NOMO-1 treated with dmso at 0.1 percent for 144 hours (cell line): ENCODE results near the gene ACP5.

ENCODE experiments used
- DNase-seq: peaks from one replicate; lab custom pipeline; 2025; ENCODE audit not compliant: unreplicated experiment; lab: John Stamatoyannopoulos, UW

ACP5 gene

DNA sequence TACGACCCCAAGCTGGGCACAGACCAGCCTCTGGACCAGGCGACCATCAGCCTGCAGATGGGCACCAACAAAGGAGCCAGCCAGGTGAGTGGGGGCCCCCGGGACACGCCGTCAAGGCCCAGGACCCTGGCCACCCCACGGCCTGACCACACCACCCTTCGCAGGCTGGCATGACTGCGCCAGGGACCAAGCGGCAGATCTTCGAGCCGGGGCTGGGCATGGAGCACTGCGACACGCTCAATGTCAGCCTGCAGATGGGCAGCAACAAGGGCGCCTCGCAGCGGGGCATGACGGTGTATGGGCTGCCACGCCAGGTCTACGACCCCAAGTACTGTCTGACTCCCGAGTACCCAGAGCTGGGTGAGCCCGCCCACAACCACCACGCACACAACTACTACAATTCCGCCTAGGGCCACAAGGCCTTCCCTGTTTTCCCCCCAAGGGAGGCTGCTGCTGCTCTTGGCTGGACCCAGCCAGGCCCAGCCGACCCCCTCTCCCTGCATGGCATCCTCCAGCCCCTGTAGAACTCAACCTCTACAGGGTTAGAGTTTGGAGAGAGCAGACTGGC is 28.0 kb downstream of the ACP5 start:
- no peak for DNase-seq

DNA sequence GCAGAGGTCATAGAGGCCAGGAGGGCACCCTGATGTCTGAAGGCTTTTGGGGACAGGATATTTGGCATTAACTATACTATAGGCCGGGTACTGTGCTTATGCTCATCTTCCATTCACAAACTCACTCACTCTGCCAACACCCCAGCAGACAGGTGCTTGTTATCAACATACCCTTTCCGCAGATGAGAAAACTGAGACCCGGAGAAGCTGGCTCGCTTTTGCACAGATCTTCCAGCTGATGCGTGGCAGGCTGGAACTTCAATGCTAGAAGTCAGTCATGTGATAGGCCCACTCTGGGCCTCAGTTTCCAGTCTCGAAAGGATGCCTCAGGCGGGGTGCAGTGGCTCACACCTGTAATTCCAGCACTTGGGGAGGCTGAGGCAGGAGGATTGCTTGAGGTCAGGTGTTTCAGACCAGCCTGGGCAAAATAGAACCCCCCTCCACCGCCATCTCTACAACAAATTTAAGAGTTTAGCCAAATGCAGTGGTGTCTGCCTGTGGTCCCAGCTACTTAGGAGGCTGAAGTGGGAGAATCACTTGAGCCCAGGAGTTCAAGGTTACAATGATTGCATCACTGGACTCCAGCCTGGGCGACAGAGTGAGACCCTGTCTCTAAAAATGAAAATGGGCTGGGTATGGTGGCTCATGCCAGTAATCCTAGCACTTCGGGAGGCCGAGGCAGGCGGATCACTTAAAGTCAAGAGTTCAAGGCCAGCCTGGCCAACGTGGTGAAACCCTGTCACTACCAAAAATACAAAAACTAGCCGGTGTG is 29.3 kb downstream of the ACP5 start:
- DNase-seq = no peak

DNA sequence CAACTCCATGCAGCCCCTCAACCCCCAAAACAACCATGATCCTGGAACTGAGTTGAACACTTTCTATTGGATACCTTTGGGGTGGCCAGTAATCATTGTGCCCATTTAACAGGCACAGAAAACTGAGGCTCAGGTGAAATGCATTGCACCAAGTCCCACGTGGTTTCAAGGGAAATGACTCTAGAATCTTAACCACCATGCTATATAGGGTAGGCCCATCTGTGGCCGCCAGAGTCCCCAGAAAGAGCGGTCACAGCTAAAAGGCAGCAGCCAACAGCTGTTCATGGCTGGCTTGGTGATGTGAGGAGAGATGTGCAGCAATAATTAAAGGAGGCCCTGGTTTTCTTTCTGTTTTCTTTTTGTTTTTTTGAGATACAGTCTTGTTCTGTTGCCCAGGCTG is 36.2 kb downstream of the ACP5 start:
- DNase-seq = no peak

DNA sequence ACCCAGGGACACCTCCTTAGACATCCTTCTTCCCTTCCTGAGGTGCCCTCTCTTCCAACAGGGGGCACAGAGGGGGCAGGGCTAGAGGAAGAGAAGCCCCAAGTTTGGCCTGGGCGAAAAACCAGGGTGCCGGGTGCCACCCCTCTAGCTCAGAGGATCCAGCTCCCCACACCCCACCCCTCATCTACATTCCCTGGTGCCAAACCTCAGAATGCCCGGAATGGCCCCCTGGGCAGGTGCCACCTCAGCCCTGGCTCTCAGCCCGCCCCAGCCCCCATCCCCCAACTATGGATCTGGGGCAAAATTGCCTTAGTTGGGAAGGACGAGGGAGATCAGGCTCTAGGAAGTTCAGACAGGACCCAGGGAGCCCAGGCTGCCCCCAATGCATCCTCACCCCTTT is 36.8 kb downstream of the ACP5 start:
- no peak for DNase-seq

DNA sequence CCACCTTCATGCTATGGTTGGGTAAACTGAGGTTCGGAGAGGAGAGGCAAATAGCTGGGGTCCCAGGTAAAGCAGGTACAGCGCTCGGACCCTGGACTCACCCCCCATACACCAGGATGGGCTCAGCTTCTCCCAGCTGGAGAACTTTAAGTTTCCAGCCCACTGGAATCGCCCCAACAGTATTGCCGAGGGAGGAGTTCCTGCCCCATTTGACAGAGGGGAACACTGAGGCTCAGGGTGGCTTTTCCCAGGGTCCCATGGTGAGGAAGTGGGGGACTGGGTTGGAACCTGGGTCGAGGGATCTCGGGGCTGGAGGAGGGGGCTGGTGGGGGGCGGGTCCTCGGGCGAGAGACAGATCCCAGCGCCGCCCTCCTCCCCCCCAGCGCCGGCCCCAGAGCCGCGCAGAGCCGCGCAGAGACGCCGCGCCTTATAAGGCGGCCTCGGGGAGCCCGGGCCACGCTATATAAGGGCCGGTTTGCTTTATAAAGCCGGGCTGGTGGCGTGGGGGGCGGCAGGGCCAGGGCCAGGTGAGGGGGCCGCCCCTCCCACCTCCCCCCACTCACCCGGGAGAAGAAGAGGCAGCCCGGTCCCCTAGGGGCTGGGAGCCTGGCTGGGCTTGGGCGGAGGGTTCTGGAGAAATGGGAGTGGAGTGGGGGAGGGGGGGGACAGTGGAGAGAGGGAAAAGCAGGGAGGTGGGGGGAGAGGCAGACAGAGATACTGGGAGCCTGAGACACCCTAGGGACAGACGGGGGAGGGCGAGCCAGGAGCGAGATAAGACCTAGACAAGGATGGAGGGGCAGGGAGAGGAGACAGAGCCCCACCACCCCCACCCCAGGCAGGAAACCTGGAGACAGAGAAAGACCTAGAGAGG is 37.7 kb downstream of the ACP5 start:
- no peak for DNase-seq

DNA sequence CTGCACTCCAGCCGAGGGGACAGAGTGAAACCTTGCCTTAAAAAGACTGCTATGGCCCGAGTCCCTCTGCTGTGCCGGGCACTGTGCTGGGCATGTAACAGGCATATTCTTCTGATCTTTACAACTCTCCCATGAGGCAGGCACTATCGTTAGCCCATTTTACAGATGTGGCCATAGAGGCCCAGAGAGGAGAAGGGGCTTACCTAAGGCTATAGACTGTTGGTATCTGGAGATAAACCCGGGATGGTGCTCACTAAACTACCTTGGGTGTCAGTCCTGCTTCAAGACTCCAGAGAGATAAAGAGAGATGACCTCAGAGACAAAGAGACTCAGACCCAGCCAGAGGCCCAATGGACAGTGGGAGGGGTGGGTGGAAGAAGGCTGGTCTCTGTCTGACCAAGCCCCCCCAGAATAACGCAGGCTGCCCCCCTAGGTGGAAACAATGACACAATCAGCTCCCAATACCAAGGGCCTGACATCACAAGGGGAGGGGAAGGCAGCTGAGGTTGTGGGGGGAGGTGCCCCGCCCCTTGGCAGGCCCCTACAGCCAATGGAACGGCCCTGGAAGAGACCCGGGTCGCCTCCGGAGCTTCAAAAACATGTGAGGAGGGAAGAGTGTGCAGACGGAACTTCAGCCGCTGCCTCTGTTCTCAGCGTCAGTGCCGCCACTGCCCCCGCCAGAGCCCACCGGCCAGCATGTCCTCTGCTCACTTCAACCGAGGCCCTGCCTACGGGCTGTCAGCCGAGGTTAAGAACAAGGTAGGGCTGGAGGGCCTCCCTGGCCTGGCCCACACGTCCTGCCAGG is 39.0 kb downstream of the ACP5 start, which contains the start of gene CNN1:
Gene CNN1, plus strand, starts transcription at position 620 of the 805 bp plus-strand sequence. Its CDS starts 77 bp downstream, at position 697.
- DNase-seq = no peak

DNA sequence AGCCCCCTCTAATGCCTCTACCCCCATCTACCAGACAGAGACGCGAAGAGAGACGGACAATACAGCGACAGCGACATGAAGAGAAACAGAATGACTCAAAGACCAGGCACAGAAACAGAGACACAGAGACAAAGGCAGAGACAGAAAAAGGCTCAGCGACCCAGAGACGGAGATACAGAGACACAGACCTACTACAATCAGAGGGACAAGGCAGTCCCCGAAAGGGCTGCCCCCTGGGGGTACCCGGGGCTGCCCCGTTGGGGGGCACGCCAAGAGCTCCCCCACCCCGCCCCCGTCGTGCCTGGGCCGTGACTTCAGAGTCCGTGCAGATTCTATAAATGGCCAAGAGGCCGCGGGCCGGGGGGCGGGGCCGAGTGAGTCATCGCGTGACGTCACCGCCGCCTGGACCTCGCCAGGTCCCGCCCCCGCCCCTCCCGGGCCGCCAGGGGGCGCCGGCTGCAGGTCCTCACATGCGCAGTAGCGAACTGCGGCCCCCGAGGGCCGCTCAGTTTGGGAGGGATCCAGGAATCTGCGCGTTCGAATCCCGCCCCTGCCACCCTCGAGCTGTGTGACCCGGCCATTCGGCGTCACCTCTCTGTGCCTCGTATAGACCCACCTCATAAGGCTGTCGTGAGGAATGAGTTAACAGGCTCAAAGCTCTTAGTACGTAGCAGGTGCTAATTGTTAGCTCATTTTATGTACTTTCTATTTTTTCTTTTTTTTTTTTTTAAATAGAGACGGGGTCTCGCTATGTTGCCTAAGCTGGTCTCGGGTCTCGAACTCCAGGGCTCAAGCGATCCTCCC is 41.5 kb downstream of the ACP5 start:
- peak; percentile 46 for DNase-seq

DNA sequence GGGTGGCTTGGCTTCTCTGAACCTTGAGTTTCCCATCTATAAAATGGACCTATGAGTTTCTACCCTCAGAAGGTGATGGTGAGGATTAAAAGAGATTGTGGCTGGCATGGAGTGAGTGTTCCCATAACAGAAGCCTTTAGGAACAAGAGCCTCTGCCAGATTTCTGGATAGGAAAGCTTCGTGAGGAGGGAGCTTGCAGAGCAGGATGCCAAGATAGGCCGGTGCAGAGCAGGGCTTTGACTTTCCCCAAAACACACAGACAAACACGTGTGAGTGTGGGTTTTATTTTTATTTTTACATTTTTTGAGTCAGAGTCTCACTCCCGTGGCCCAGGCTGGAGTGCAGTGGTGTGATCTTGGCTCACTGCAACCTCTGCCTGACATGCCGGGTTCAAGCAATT is 42.5 kb downstream of the ACP5 start:
- no peak for DNase-seq

DNA sequence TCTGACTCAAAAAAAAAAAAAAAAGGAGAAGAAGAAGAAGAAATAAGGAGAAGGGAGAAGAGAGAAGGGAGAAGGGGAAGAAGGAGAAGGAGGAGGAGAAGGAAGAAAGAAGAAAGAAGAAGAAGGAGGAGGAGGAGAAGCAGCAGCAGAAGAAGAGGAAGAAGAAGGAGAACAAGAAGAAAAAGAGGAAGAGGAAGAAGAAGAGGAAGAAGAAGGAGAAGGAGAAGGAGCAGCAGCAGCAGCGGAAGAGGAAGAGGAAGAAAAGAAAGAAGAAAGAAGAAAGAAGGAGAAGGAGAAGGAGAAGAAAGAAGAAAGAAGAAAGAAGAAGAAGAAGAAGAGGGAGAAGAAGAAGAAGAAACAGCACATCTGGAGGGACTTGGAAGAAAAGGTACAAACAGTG is 42.9 kb downstream of the ACP5 start:
- DNase-seq = no peak

DNA sequence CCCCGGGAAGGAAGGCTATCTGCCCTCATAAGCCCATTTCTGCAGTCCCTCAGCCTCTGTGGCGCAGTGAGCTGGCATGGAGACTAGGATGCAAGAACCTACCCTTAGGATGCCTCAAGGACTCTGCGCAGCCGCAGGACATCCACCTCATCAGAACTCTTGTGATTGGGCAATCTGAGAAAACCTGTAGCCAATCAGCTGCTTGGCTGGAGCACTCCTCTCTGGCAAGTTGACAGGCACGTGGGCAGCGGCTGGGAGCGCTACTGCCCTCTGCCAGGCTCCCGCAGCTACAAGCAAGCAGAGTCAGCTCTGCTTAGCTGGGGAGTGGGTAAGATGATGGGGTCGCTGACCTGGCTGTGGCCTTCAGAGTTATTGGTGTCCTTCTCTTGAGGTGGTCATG is 47.0 kb downstream of the ACP5 start:
- DNase-seq = peak; percentile 8

DNA sequence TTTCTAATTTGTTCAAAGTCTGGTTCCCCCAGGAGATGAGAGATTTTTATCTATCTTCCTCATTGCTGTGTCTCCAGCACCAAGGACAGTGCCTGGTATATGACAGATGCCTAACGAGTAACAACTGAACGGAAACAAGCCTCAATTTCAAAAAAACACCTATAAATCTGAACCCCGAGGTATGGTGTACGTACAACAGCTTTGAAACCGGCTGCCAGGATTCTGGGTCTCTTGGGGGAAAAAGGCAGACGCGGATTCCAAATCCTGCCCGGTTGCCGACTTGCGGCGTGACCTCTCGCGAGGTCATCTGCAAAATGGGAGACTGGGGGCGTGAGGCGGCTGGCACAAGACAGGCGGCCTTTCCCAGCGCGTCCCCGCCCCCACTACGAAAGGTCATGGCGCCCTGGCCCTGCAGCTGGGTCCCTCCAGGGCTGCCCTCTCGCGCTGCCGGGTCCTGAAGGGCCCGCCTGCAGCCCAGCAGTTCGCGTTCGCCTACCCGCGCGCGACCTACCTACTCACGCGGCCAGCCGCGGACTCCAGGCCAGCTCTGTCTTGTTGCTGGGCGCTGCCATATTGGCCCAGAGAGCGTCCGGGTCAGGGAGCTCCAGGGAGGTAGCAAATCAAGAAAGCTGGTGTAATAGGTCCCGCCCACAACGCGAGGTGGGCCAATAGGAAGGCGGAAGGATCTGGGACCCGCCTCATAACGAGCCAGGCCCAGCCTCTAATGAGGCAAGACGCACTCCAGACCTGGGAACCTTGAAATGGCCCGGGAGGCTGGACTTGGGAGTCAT is 48.7 kb downstream of the ACP5 start, which contains the start of gene ECSIT:
Gene ECSIT, minus strand, starts transcription at position 584 of the 791 bp plus-strand sequence. CDS start 9,964 bp downstream, outside the sequence.
- DNase-seq = peak; percentile 96
